ENCODE measurements around the gene STRA8. TPM values are rescaled to one million over a fixed set of nuclear protein-coding genes. Genes with fewer than 3 reads are reported as not detected.
A peak's percentile ranks its signal among the peaks of the same experiment; 100 is the strongest.

STRA8 gene
- total and polyA plus RNA-seq, 2 of the 13 experiments (the other 11 are each of a cell fraction or from before 2014, with no cell fraction given): not detected

DNA sequence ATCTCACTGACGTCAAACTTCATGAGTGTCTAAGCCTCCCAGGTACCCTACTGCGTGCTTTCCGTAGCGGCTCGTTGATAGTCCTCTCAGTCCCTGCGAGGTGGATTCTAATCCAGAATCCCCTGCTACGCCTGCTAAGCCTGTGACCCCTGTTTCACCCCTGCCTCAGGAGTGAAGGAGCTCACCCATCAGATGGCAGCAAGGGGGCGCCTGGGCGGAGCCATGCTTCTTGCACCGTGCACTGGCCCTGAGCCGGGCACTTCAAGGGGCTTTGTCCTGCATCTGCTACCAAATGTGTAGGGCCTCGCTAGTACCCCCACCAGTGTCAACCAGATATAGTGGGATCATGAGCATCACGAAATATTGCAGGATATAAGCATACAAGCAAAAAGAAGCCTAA lies 918 bp upstream of the STRA8 start (continued):
- no peak for TF ChIP-seq ZNF687 (CRISPR knock-in tag; IDR thresholded peaks at IDR 0.05)
- TF ChIP-seq MAFF (IDR thresholded peaks at IDR 0.05; ENCODE audit: low read depth, low read length): no peak
- TF ChIP-seq STAT6 (CRISPR knock-in tag; IDR thresholded peaks at IDR 0.05; ENCODE audit: borderline replicate concordance): no peak
- TF ChIP-seq RARA (CRISPR knock-in tag; IDR thresholded peaks at IDR 0.05): peak; percentile 77
- no peak for TF ChIP-seq ZFAT (CRISPR knock-in tag; conservative IDR thresholded peaks at IDR 0.05)
- no peak for TF ChIP-seq DR1 (CRISPR knock-in tag; IDR thresholded peaks at IDR 0.05)
- TF ChIP-seq KLF12 (CRISPR knock-in tag; IDR thresholded peaks at IDR 0.05; ENCODE audit: borderline replicate concordance): peak; percentile 100
- no peak for TF ChIP-seq ZNF382 (CRISPR knock-in tag; IDR thresholded peaks at IDR 0.05; ENCODE audit: borderline replicate concordance)
- no peak for TF ChIP-seq BCL6 (CRISPR knock-in tag; IDR thresholded peaks at IDR 0.05)
- TF ChIP-seq, protein P1, sequence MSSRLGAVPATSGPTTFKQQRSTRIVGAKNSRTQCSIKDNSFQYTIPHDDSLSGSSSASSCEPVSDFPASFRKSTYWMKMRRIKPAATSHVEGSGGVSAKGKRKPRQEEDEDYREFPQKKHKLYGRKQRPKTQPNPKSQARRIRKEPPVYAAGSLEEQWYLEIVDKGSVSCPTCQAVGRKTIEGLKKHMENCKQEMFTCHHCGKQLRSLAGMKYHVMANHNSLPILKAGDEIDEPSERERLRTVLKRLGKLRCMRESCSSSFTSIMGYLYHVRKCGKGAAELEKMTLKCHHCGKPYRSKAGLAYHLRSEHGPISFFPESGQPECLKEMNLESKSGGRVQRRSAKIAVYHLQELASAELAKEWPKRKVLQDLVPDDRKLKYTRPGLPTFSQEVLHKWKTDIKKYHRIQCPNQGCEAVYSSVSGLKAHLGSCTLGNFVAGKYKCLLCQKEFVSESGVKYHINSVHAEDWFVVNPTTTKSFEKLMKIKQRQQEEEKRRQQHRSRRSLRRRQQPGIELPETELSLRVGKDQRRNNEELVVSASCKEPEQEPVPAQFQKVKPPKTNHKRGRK (CRISPR knock-in tag; IDR thresholded peaks at IDR 0.05): no peak
- TF ChIP-seq SOX6 (IDR thresholded peaks at IDR 0.05): no peak
- TF ChIP-seq SOX6 (CRISPR knock-in tag; IDR thresholded peaks at IDR 0.05): peak; percentile 25; the same call in 1 of the 2 replicates
- TF ChIP-seq, protein P2, sequence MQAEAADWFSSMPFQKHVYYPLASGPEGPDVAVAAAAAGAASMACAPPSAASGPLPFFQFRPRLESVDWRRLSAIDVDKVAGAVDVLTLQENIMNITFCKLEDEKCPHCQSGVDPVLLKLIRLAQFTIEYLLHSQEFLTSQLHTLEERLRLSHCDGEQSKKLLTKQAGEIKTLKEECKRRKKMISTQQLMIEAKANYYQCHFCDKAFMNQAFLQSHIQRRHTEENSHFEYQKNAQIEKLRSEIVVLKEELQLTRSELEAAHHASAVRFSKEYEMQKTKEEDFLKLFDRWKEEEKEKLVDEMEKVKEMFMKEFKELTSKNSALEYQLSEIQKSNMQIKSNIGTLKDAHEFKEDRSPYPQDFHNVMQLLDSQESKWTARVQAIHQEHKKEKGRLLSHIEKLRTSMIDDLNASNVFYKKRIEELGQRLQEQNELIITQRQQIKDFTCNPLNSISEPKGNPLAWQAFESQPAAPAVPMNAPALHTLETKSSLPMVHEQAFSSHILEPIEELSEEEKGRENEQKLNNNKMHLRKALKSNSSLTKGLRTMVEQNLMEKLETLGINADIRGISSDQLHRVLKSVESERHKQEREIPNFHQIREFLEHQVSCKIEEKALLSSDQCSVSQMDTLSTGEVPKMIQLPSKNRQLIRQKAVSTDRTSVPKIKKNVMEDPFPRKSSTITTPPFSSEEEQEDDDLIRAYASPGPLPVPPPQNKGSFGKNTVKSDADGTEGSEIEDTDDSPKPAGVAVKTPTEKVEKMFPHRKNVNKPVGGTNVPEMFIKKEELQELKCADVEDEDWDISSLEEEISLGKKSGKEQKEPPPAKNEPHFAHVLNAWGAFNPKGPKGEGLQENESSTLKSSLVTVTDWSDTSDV (CRISPR knock-in tag; IDR thresholded peaks at IDR 0.05): no peak
- no peak for TF ChIP-seq STAG1 (CRISPR knock-in tag; IDR thresholded peaks at IDR 0.05)
- peak; percentile 60; the same call in 1 of the 2 replicates for TF ChIP-seq ZSCAN25 (CRISPR knock-in tag; IDR thresholded peaks at IDR 0.05)
- TF ChIP-seq RXRA (CRISPR knock-in tag; IDR thresholded peaks at IDR 0.05): peak; percentile 62; the same call in 1 of the 2 replicates
- TF ChIP-seq CHCHD3 (CRISPR knock-in tag; IDR thresholded peaks at IDR 0.05): no peak
- no peak for TF ChIP-seq ASH2L (IDR thresholded peaks at IDR 0.05; ENCODE audit: insufficient read length, low read depth, low read length)
- TF ChIP-seq ZFP90 (CRISPR knock-in tag; IDR thresholded peaks at IDR 0.05; ENCODE audit: borderline replicate concordance): no peak
- TF ChIP-seq ZNF274 (CRISPR knock-in tag; IDR thresholded peaks at IDR 0.05): no peak
